Pons (tissue), 1 donor: ENCODE measurements around the gene CAPNS1.
"Not testable (repeated sequence)": the region's sequence is repeated elsewhere in the genome, so short reads cannot be mapped to it uniquely, and the experiment has no call there.

Source experiments
- DNase-seq: peaks from one replicate; pipeline ENCODE4 v3.0.0-alpha.2; 2016; ENCODE audit warnings: low spot score

Gene CAPNS1

GRCh38 chr19:36151144-36152018, 11.5 kb downstream of the CAPNS1 start:
- DNase-seq: no peak

GRCh38 chr19:36152019-36152351, 12.1 kb downstream of the CAPNS1 start:
- no peak for DNase-seq

GRCh38 chr19:36152352-36153091, 12.7 kb downstream of the CAPNS1 start, which contains the start of gene COX7A1:
TSS of gene COX7A1 (minus strand) at chr19:36152447. CDS start at chr19:36152407, 40 bp downstream.
- no peak for DNase-seq

- DNase-seq: no peak
Observed at GRCh38 chr19:36153126-36153525, 13.3 kb downstream of the CAPNS1 start.

- DNase-seq: no peak
Observed at GRCh38 chr19:36160821-36161596, 21.1 kb downstream of the CAPNS1 start.

- DNase-seq: no peak
Observed at GRCh38 chr19:36163813-36164212, 23.9 kb downstream of the CAPNS1 start.

GRCh38 chr19:36169084-36169760, 29.4 kb downstream of the CAPNS1 start:
- DNase-seq: no peak

GRCh38 chr19:36172852-36173251, 33.0 kb downstream of the CAPNS1 start:
- no peak for DNase-seq

- not testable (repeated sequence) for DNase-seq
Observed at GRCh38 chr19:36173846-36174245, 34.0 kb downstream of the CAPNS1 start.

- not testable (repeated sequence) for DNase-seq
Observed at GRCh38 chr19:36179077-36179476, 39.2 kb downstream of the CAPNS1 start.

GRCh38 chr19:36182612-36183244, 42.9 kb downstream of the CAPNS1 start:
- no peak for DNase-seq

- no peak for DNase-seq
Observed at GRCh38 chr19:36183245-36183628, 43.4 kb downstream of the CAPNS1 start.

- DNase-seq: not testable (repeated sequence)
Observed at GRCh38 chr19:36186722-36187121, 46.9 kb downstream of the CAPNS1 start.

GRCh38 chr19:36196249-36196648, 56.4 kb downstream of the CAPNS1 start:
- DNase-seq: no peak

- peak; percentile 98 for DNase-seq
Observed at GRCh38 chr19:36198119-36198518, 58.3 kb downstream of the CAPNS1 start.
